GM19468 (cell line): ENCODE results near the gene EFCAB12.
A peak's percentile ranks its signal among the peaks of the same experiment; 100 is the strongest.

Experiments used
- ATAC-seq: cut with Tn5 transposase; IDR thresholded peaks from one replicate; pipeline ENCODE4 v1.9.1; 2021; ENCODE audit warnings: mild to moderate bottlenecking, moderate library complexity, moderate number of reproducible peaks; ENCODE audit not compliant: unreplicated experiment; ENCODE audit errors: extremely low read depth

Gene EFCAB12

DNA sequence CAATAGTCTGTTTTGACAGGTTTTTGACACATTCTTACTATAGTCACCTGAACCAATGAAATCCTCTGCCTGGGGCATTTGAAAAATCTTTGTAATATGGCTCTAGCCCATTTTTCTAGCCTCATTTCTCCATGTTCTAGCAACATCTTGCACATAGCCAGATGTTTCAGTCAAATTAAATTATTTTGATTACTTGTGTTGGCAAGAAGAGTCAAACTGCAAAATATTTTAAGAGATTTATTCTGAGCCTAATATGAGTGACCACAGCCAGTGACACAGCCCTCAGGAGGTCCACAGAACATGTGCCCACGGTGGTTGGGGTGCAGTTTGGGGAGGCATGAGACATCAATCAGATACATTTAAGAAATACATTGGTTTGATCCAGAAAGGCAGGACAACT, 18.5 kb upstream of the EFCAB12 start:
- ATAC-seq, result no peak

DNA sequence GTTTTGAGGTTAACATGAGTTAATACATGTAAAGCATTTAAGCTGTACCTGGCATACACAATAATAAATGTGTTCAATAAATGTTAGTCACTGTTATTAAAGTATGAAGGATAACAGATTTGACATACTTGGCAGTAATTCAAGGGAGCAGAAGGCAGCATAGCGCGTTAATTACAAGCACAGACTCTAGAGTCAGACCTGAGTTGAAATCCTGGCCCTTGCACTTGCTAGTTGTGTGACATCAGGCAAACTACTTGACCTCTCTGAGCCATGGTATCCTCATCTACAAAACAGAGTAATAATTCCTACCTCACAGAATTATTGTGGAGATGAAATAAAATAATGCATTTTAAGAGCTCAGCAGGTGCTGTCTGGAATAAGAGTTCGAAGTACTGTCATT, 17.0 kb upstream of the EFCAB12 start:
- no peak for ATAC-seq

DNA sequence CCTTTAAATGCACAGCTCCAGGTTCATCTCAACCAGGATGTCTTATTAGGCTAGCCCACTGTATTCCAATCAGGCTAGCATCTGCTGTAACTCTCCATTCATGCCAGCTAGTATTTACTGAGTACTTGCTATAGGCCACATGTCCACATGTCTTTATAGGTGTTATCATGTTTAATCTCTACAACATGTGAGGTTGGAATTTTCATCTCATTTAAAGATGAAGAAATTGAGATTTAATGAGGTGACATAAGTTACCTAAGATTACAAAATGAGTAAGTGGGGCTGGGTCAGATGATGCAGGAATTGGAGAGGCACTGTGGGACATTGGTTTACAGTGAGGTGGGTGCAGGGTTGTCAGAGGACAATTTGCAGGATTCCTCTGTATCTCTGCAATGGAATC, 14.5 kb upstream of the EFCAB12 start:
- ATAC-seq, result no peak

DNA sequence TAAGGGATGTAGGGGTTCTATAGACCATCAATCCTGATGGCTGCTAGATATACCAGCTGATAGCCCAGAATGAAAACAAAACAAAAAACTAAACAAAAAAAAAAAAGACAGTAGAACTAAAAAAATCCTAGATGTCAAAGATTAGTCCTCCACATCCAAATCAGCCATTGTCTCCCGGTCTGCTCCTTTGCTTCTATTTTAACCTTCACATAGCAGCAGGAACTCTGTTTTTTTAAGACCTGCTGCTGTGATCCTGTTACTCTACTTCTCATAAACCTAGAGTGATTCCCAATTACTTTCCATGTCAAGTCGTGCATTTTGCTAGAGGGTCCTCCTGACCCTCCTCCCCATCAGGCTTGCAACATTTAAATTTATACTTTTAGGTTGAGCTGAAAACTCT, 14.1 kb upstream of the EFCAB12 start:
- ATAC-seq, result no peak

DNA sequence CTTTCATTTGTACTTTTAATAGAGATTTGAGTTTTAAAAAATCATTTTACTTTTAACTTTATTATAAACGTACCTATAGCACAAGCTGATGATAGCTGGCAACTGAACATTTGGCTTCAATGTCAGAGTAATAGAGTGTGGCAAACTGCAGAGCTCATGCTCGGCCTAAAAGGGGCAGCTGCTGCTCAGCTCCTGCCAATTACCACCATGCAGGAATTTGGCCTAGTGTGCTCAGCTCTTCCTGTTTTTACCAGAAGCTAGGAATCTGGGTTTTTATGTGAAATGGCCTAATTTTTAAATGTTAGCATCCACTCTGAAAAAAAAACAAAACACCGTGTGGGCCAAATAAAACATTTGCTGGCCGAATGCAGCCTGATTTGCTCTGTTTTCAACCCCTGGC, 13.3 kb upstream of the EFCAB12 start:
- ATAC-seq, result no peak

DNA sequence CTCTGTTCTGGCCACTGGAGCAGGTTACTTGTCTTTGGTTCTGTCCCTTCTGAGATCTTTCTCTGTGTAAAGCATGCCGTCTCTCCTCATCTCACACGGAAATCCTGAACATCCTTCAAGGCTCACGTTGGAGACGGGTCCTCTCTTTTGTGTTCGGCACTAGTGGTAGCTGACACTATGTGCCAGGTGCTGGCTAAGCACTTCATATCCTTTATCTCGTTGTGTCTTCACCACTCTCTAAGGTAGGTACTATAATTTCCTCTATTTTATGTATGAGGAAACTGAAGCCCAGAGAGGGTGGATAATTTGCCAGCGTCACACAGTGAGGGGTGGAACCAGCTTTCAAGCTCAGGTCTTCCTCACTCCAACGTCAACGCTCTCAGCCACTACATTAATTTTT, 12.8 kb upstream of the EFCAB12 start:
- ATAC-seq, result no peak

DNA sequence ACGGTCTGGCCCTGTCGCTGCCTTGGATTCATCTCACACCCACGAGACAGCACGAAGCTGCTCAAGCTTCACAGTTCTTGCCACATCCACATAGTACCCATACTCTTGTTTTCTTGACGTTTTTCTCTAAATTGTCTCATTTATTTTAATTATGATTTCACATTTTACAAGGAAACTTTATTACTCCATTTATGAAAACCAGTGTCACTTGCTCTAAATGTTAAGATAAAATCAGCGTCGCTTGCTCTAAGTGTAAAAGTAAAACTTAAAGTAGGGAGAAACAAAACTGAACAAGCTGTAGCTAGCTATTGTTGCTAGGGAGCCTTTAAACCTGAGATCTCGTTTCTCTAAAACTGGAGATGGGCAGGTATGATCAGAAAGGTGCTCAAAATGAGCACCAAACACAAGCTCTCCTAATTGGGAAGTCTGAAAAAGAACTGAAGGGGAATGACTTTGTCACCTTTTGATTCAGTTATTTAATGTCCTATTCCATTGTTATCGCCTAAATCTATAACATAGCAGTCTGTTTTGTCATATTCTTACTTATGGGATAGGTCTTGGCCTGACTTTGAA, 12.3 kb upstream of the EFCAB12 start:
- ATAC-seq, result no peak

DNA sequence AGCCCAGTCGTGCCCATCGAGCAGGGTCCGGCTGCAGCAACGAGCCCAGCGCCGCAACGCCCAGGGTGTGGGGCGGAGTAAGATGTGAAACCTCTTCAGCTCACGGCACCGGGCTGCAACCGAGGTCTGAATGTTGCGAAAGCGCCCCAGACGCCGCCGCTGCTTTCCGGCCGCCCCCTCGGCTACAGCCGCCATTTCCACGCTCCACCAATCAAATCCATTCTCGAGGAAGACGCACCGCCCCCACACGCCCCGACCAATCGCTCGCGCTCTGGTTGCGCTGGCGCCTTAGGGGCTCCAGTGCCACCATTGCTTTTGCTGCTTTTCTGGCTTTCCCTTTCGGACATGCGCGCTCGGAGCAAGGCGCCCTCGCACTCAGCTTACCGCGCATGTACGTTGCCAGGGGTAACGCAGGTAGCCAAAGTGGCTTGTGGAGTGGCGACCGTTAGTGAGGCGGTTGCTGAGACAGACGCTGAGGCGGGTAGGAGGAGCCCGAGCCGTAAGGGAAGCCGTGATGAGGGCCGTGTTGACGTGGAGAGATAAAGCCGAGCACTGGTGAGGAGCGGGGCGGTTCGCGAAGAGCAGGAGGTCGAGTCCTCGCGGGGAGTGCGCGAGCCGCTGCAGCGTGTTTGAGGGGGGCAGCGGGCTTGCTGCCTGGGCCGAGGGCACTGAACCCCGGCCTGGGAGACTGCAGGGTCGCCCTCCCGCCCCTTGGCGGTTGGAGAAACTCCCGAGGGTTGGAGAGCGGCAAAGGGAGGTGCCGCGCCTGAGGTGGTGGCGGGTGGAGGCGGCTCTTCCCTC, 11.6 kb upstream of the EFCAB12 start, which contains the start of the genes IFT122 and MBD4:
Gene IFT122, plus strand, starts transcription at position 408 of the 801 bp plus-strand sequence. Its CDS starts 107 bp downstream, at position 515.
Gene MBD4, minus strand, starts transcription at position 132 of the 801 bp plus-strand sequence. Its CDS starts 115 bp downstream, at position 17.
- ATAC-seq, result peak; percentile 79

DNA sequence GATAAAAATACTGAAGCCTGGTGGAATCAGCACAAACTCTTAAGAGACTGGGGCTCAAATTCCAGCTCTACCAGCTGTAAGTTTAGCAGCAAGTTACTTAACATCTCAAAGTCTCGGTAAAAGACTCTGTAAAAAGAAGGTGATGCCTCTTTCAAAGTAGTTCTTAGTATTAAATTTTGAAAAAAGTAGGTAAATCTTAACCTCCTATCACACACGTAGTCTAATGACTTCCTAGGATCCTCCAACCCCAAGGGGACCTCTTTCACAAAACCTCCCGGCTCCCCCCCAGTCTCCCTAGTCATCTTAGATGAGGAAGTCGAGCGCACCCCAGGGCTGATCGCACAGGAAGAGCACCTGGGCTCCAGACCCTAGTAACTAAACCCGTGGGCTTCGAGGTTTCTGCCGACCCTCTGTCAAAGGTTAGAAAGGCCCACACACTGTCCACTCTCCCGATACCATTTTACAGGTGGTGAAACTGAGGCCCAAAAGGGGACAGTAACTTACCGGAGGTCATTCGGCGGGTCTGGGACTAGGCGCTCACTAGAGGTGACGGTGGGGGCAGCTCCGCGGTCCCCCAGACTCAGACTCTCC, 10.9 kb upstream of the EFCAB12 start:
- ATAC-seq, result no peak

DNA sequence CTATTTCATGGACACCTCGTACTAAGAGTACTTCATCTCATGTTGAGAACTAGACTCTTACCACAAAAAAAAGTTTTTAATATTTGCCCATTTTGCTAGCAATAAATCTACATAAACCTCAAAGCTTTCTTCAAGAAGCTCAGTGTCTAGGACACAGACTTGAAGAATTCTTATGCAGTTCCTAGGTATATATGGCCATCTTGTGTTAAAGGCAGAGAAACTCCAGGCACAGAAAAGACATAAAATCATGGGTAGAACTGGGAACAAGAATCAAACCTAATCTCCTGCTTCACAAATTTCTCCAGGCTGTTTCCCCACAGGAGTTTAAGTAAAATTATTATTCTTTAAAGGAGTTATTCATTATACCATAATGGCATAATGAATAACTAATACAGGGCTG, 6.9 kb upstream of the EFCAB12 start:
- ATAC-seq, result no peak

DNA sequence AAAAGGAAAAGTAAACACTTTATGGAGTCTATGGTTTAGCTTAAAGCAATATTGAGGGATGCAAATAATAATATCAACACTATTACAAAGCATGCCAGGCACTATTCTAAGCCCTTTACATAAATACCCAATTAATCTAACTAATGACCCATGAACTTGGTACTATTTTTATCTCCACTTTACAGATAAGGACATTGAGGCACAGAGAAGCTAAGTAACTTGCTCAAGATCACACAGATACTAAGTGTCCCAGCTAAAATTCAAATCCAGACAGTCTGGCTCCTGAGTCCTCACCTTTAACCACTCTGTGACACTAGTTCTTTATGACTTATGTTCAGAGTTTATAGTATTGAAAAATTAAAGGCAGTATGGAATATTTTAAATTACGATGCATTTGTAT, 5.7 kb upstream of the EFCAB12 start:
- ATAC-seq, result no peak

DNA sequence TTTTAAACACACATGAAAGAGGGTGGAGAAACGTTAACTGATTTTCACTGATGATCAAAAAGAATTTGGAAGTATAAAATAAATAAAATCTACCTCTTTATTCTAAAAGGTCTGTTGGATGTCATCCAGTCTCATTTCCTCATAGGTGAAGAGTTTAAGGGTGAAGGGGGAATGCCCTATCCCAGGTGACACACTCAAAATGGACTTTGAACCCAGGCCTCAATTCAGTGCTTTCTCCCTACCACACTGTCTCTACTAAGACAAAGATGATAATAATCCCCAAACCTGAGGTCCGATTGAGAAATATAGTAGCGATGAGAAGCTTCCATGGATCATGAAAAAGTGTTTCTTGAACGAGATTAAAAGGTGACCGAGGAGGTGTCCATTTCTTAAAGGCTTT, 5.1 kb upstream of the EFCAB12 start:
- no peak for ATAC-seq

DNA sequence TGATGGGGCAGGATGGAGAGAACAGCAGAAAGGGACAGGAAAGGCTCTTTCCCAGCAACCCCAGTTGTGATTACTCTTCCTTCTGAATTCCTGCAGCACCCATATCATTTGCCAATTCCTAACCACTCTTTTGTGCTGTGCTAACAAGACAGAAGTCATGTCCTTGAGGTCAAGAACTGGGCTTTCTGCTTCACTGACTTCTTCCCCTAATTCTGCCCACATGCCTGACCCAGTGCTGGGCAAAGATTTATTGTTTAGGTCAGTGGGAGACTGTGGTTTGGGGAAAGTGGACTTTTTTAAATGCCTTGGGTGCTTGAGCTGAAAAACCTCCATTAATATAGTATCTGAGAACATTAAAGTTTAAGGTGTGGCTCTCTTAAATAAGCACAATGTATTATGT, 4.2 kb upstream of the EFCAB12 start:
- no peak for ATAC-seq

DNA sequence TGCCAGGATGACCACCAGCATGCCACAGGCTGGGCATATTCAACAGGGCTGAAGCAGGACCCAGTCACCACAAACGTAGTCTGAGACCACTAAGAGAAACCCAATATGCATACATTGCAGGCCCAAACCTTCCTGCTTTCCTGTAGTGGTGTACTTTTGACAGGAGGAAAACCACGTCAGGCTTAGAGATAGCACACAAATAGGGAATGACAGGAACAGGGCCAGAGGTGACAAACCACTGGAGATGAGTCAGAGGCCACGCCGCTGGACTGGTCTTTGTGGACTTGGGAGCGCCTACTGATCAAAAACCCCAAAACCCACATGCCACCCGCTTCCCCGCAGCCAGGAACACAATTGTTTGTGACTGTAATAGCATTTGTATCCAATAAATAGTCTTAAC, 3.6 kb upstream of the EFCAB12 start:
- ATAC-seq, result no peak

DNA sequence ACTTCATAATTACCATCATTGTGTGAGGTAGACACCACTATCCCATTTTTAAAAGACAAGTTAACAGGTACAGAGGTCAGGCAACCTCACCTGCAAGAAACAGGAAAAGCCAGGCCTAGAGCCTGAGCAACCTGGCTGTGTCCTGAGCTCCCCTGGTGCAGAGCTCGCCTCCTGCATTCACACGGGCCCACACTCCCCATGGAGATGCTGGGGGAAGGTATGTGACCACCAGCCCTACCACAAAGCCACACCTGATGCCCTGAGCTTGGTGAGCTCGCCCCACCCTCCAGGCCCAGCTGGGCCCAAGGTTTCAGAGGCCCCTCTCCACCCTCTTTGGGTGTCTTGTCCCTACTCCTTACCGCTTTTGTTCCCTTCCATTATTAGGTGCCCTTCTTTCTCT, 1.2 kb upstream of the EFCAB12 start:
- ATAC-seq, result no peak

DNA sequence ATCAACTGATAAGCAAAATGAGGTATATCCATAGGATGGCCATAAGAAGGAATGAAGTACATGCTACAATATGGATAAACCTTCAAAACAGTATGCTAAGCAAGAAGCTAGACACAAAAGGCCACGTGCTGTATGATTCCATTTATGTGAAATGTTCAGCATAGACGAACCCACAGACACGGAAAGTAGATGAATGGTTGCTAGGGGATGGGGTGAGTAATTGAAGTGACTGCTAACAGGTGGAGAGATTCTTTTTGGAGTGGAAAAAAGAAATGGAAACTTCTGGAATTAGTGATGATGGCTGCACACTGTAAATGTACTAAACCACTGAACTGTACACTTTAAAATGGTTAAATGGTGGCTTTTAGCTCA, 630 bp upstream of the EFCAB12 start:
- ATAC-seq, result no peak

DNA sequence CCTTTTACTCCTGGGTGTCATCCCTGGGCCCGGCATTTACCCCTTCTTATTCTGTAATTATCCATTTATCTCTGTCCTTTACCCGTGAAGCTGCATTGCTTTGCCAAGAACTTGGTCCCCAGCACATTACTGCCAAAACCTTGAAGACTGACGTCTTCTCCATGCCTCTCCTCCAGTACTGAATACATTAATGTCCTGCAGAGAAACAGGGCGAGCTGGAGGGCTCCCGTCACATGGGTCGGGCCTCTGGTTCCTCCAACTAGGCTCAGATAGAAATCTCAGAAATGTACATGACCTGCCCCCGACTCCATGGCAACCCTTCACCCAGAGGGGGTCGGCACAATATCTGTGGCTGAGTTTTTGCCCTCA, 445 bp downstream of the EFCAB12 start:
- no peak for ATAC-seq

DNA sequence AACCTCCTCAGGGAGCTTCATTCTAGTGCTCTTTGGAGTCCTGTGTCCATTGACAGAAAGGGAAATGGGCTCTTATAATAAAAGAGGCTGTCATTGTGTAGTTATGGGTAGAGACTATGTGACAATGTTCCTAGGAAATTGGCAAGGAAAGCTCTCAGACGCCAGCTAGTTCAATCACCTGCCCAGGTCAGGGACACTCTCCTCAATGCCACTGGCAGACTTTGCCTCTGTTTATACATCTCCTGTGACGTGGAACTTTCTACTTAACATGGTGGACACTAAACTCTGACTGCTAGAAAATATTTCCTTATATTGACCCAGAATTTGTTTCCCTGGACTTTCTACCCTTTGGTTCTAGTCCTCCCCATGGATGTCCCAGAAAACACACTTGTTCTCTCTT, 2.8 kb downstream of the EFCAB12 start:
- no peak for ATAC-seq

DNA sequence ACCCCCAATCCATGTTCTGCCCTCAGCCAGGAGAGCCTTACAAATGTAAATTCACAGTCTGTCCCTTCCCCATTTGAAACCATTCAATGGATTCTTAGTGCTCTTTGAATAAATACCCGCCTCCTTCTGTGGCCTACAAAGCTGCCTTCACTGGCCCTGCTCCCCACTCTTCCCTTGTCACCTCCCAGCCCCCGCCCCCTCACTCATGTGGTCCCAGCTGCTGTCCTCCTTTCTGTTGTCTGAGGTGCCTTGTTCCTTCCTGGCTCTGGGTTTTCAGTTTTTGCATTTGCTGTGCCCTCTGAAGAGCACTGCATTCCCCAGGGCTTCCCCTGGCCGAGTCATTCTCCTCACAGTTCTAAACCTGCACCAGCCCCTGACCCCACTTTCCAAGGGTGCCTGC, 3.2 kb downstream of the EFCAB12 start:
- no peak for ATAC-seq

DNA sequence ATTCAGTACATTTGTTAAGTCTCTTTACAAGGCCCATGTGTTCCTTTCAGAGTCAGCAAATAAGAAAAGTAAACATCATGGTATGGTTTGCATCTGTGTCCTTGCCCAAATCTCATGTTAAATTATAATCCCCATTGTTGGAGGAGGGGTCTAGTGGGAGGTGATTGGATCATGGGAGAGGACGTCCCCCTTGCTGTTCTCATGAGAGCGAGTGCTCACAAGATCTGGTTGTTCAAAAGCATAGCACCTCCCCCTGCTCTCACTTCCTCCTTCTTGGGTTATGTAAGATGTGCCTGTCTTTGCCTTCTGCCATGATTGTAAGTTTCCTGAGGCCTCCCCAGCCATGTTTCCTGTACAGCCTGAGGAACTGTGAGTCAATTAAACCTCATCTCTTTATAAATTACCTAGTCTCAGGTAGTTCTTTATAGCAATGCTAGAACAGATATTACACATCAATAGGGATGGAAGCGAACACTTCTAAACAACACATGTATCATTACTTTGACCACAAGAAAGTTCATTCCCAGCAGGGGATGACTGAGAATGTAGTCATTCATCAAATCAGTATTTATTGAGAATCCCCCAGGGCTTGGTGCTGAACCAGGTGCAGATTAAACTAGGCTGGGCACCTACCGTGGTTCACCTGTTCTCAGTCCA, 4.1 kb downstream of the EFCAB12 start:
- ATAC-seq, result peak; percentile 51

DNA sequence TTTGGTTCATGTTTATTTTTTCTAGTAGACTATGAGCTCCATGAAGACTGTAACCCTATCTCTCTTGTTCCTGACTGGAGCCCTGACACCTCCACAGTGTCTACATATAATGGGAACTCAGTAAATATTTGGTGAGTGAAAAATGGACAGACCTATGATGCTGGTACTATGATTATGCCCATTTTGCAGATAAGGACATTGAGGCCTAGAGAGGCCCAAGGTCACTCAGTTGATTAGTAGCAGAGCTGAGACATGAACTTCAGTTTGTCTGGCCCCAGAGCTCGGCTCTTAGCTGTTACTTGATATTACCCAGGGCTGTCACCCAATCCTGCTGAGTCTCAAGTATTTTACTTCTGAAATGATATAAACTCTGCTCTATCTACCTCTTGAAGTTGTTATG, 5.5 kb downstream of the EFCAB12 start:
- no peak for ATAC-seq
